ENCODE measurements around the gene PGD. TPM values are rescaled to one million over a fixed set of nuclear protein-coding genes. Genes with fewer than 3 reads are reported as not detected.

Gene PGD
- total and polyA plus RNA-seq, 2 donors from 2014 or later = 72.8 to 95.1 TPM

DNA sequence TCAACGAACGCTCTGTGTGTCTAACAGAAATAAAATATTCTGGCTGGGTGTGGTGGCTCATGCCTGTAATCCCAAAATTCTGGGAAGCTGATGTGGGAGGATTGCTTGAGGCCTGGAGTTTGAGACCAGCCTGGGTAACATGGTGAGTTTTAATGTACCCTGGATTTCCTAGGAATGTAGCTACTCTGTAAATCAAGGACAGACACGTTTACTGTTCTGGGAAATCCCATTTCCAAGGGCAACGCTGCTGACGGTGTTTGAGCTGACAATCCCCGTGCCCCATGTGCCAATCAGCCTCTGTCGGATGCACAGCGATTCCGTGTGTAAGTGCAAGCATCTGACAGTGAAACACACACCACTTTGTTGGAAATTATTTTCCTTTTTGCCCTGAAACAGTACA, 59.0 kb downstream of the PGD start:
- peaks cover 0 to 2% (median 0%) of the 10 kb centered on the region in 3 donors for H3K4me1 ChIP-seq (ENCODE audit: control insufficient read depth in 2 of 3, insufficient read depth in 2 of 3, low read depth in 1 of 3, low read length in 3 of 3)
- H3K27ac ChIP-seq (ENCODE audit: low read depth in 2 of 2, low read length in 2 of 2) = no peak overlapping the region
- H3K4me3 ChIP-seq (ENCODE audit: low read length in 3 of 3) = peak overlapping the region in 1 of 3 donors; percentile 13
- H3K36me3 ChIP-seq (ENCODE audit: control insufficient read depth in 2 of 3, insufficient read depth in 3 of 3, low read length in 3 of 3) = peaks cover 0 to 12% (median 8%) of the 10 kb centered on the region in 3 donors
- FAIRE-seq = no peak
- no peak for DNase-seq
- no peaks in the 10 kb centered on the region for H3K9me3 ChIP-seq (ENCODE audit: control insufficient read depth in 2 of 3, insufficient read depth in 1 of 3, low read length in 3 of 3)
- TF ChIP-seq, protein P1, sequence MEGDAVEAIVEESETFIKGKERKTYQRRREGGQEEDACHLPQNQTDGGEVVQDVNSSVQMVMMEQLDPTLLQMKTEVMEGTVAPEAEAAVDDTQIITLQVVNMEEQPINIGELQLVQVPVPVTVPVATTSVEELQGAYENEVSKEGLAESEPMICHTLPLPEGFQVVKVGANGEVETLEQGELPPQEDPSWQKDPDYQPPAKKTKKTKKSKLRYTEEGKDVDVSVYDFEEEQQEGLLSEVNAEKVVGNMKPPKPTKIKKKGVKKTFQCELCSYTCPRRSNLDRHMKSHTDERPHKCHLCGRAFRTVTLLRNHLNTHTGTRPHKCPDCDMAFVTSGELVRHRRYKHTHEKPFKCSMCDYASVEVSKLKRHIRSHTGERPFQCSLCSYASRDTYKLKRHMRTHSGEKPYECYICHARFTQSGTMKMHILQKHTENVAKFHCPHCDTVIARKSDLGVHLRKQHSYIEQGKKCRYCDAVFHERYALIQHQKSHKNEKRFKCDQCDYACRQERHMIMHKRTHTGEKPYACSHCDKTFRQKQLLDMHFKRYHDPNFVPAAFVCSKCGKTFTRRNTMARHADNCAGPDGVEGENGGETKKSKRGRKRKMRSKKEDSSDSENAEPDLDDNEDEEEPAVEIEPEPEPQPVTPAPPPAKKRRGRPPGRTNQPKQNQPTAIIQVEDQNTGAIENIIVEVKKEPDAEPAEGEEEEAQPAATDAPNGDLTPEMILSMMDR (IDR thresholded peaks at IDR 0.05; ENCODE audit: borderline replicate concordance, extremely low read depth, insufficient read depth) = no peak
- H3K27me3 ChIP-seq (ENCODE audit: control insufficient read depth, insufficient read depth, low read length) = no peaks in the 10 kb centered on the region
- H3K9ac ChIP-seq (ENCODE audit: low read length in 3 of 3) = no peak overlapping the region
- intact Hi-C loops (cut with DNase I) = no loop called here

DNA sequence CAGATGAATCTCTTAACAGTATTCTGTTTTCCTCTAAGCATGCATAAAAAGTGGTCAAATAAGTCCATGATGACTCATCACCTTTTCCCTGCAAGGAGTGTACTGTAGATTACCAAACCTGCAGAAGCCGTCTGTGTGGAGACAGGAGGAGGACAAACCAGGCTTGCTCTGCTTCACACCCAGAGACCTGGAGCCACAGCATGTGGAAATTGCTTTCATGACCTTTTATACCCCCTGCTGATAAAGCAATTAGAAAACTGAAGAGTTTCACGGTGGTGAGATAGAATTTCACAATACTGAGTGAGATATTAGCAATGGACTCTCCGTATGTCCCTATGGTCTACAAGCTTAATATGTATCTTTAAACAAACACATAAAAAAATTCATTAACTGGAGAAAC, 60.3 kb downstream of the PGD start:
- no peaks in the 10 kb centered on the region for H3K9me3 ChIP-seq (ENCODE audit: control insufficient read depth in 2 of 3, insufficient read depth in 1 of 3, low read length in 3 of 3)
- no peak overlapping the region for H3K27ac ChIP-seq (ENCODE audit: low read depth in 2 of 2, low read length in 2 of 2)
- no peak overlapping the region for H3K9ac ChIP-seq (ENCODE audit: low read length in 3 of 3)
- TF ChIP-seq, protein P1 (IDR thresholded peaks at IDR 0.05; ENCODE audit: borderline replicate concordance, extremely low read depth, insufficient read depth) = no peak
- peaks cover 0 to 2% (median 0%) of the 10 kb centered on the region in 3 donors for H3K4me1 ChIP-seq (ENCODE audit: control insufficient read depth in 2 of 3, insufficient read depth in 2 of 3, low read depth in 1 of 3, low read length in 3 of 3)
- H3K4me3 ChIP-seq (ENCODE audit: low read length in 3 of 3) = no peak overlapping the region
- peaks cover 0 to 17% (median 13%) of the 10 kb centered on the region in 3 donors for H3K36me3 ChIP-seq (ENCODE audit: control insufficient read depth in 2 of 3, insufficient read depth in 3 of 3, low read length in 3 of 3)
- intact Hi-C loops (cut with DNase I) = no loop called here
- DNase-seq (no peak), FAIRE-seq (no peak)
- H3K27me3 ChIP-seq (ENCODE audit: control insufficient read depth, insufficient read depth, low read length) = no peaks in the 10 kb centered on the region

DNA sequence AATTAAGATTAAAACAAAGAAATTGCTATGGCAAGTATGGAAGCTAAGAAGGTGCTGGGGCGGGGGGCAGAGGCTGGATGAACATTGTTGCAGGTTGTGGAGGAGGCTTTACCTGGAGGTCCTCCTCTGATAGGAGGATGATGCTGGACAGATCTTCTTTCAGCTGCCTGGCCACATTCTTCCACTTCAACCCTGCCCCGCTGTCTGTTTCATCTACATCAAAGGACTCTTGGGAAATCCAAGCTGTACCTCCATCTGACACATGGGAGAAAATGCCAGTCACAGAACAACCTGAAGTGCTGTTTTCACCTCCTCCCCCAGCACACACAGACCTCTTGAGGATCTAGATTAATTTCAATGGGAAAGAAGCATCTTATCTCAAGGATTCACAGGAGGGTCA, 68.2 kb downstream of the PGD start:
- Histone ChIP-seq H3K4me3 (ENCODE audit: low read length in 3 of 3) (no peak overlapping the region), H3K27ac (ENCODE audit: low read depth in 2 of 2, low read length in 2 of 2) (no peak overlapping the region), H3K4me1 (ENCODE audit: control insufficient read depth in 2 of 3, insufficient read depth in 2 of 3, low read depth in 1 of 3, low read length in 3 of 3) (peaks cover 0 to 7% (median 0%) of the 10 kb centered on the region in 3 donors), H3K27me3 (ENCODE audit: control insufficient read depth, insufficient read depth, low read length) (no peaks in the 10 kb centered on the region), H3K36me3 (ENCODE audit: control insufficient read depth in 2 of 3, insufficient read depth in 3 of 3, low read length in 3 of 3) (peaks cover 2 to 35% (median 24%) of the 10 kb centered on the region in 3 donors), H3K9ac (ENCODE audit: low read length in 3 of 3) (no peak overlapping the region), H3K9me3 (ENCODE audit: control insufficient read depth in 2 of 3, insufficient read depth in 1 of 3, low read length in 3 of 3) (no peaks in the 10 kb centered on the region)
- TF ChIP-seq, protein P1 (IDR thresholded peaks at IDR 0.05; ENCODE audit: borderline replicate concordance, extremely low read depth, insufficient read depth) = no peak
- DNase-seq (peak in 1 of 5 donors; percentile 17), FAIRE-seq (no peak)
- intact Hi-C loops (cut with DNase I) = no loop called here

DNA sequence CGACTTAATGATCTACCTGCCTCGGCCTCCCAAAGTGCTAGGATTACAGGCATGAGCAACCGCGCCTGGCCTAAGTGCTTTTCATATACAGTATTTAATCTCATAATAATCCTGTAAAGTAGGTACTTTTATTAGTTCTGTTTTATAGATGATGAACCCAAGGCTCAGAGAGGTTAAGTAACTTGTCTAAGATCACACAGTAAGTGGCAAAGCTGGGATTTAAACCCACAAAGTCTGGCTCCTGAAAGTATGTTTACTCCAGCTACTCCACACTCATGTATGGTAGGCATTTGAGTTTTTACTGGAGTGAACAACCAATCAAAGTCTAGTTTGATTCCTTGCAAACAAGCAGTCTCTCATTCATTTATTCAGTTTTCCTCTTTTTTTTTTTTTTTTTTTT, 71.2 kb downstream of the PGD start:
- Histone ChIP-seq H3K9me3 (ENCODE audit: control insufficient read depth in 2 of 3, insufficient read depth in 1 of 3, low read length in 3 of 3) (no peaks in the 10 kb centered on the region), H3K4me1 (ENCODE audit: control insufficient read depth in 2 of 3, insufficient read depth in 2 of 3, low read depth in 1 of 3, low read length in 3 of 3) (peaks cover 0 to 9% (median 3%) of the 10 kb centered on the region in 3 donors), H3K27ac (ENCODE audit: low read depth in 2 of 2, low read length in 2 of 2) (no peak overlapping the region), H3K9ac (ENCODE audit: low read length in 3 of 3) (no peak overlapping the region), H3K4me3 (ENCODE audit: low read length in 3 of 3) (no peak overlapping the region), H3K36me3 (ENCODE audit: control insufficient read depth in 2 of 3, insufficient read depth in 3 of 3, low read length in 3 of 3) (peaks cover 2 to 18% (median 8%) of the 10 kb centered on the region in 3 donors), H3K27me3 (ENCODE audit: control insufficient read depth, insufficient read depth, low read length) (no peaks in the 10 kb centered on the region)
- no peak for FAIRE-seq
- TF ChIP-seq, protein P1 (IDR thresholded peaks at IDR 0.05; ENCODE audit: borderline replicate concordance, extremely low read depth, insufficient read depth) = no peak
- intact Hi-C loops (cut with DNase I) = no loop called here
- no peak for DNase-seq
